ENCODE measurements around the gene SLC35A1.

The SLC35A1 gene

DNA sequence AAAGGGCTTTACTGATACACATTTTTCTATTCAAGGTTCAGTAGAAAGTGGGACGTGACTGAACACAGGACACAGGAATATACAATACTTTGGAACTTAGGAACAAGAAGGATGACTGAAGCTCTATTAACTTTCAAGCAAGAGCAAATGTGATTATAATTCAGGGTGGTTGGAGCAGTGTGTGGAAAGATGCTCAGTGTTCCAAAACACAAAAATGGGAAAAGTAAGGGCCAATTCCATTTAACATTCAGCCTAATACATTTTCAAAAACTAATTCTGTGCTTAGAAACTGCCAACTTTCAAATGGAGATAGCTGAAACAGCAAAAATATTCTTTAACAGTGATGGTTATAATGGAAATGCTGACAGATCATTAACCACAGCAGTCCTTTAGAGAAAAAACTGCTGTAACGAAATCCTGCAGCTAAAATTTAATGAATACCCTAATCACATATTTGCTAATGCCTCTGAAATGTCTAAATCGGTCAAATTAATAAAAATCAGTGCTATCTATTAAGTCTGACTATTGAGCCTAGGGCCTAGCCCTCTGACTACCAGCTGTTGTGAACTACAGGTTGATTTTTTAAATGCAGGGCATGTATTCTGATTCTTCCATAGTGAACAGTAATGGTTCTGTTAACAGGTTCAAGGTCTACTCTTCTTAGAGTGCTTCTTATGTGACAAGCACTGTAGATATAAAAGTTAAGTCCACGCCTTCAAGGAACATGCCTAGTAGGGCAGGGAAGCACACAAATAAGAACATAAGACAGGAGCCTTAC lies 71.1 kb downstream of the SLC35A1 start:
- Histone ChIP-seq H3K4me3 (ENCODE audit: low read length) (no peak overlapping the region), H3K27me3 (ENCODE audit: control insufficient read depth, low read length) (no peaks in the 10 kb centered on the region), H3K9me3 (ENCODE audit: control insufficient read depth, insufficient read depth, low read length) (peaks cover 10% of the 10 kb centered on the region; the same call in 1 of the 2 replicates), H3K27ac (ENCODE audit: low read depth, low read length) (no peak overlapping the region), H3K9me2 (replicated peaks; ENCODE audit: control insufficient read depth, low read length) (no peaks in the 10 kb centered on the region), H3K4me1 (ENCODE audit: control insufficient read depth, low read length) (no peaks in the 10 kb centered on the region), H3K36me3 (ENCODE audit: control insufficient read depth, low read length) (peaks cover 78% of the 10 kb centered on the region), H3K4me2 (ENCODE audit: low read length) (no peak overlapping the region), H3F3A (ENCODE audit: control insufficient read depth, insufficient read depth) (no peaks in the 10 kb centered on the region; the same call in 1 of the 2 replicates), H4K20me1 (ENCODE audit: control insufficient read depth, insufficient read depth, low read depth, low read length) (no peaks in the 10 kb centered on the region), H3K79me2 (ENCODE audit: control insufficient read depth, low read length) (no peaks in the 10 kb centered on the region)
- TF ChIP-seq, protein P1, sequence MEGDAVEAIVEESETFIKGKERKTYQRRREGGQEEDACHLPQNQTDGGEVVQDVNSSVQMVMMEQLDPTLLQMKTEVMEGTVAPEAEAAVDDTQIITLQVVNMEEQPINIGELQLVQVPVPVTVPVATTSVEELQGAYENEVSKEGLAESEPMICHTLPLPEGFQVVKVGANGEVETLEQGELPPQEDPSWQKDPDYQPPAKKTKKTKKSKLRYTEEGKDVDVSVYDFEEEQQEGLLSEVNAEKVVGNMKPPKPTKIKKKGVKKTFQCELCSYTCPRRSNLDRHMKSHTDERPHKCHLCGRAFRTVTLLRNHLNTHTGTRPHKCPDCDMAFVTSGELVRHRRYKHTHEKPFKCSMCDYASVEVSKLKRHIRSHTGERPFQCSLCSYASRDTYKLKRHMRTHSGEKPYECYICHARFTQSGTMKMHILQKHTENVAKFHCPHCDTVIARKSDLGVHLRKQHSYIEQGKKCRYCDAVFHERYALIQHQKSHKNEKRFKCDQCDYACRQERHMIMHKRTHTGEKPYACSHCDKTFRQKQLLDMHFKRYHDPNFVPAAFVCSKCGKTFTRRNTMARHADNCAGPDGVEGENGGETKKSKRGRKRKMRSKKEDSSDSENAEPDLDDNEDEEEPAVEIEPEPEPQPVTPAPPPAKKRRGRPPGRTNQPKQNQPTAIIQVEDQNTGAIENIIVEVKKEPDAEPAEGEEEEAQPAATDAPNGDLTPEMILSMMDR (IDR thresholded peaks at IDR 0.05; ENCODE audit: low read depth, low read length, poor library complexity, severe bottlenecking), result no peak
- no peak for TF ChIP-seq EZH2phosphoT487 (IDR thresholded peaks at IDR 0.05; ENCODE audit: borderline replicate concordance, low read length)

DNA sequence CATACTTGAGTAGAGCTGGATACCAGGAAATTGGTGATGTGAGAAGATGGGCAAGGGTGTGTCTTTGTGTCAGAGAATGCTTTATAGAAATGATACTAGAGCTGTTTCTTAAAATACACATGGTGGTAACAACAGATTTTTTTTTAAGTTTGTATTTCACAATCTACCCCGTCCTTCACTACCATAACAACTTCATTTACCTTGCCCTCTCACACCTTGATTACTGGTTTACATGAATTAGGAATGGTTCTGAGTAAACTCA lies 71.6 kb downstream of the SLC35A1 start:
- TF ChIP-seq, protein P1 (IDR thresholded peaks at IDR 0.05; ENCODE audit: low read depth, low read length, poor library complexity, severe bottlenecking), result no peak
- no peak for TF ChIP-seq EZH2phosphoT487 (IDR thresholded peaks at IDR 0.05; ENCODE audit: borderline replicate concordance, low read length)
- Histone ChIP-seq H3K27me3 (ENCODE audit: control insufficient read depth, low read length) (no peaks in the 10 kb centered on the region), H4K20me1 (ENCODE audit: control insufficient read depth, insufficient read depth, low read depth, low read length) (no peaks in the 10 kb centered on the region), H3K9me3 (ENCODE audit: control insufficient read depth, insufficient read depth, low read length) (peaks cover 8% of the 10 kb centered on the region; the same call in 1 of the 2 replicates), H3F3A (ENCODE audit: control insufficient read depth, insufficient read depth) (no peaks in the 10 kb centered on the region), H3K4me2 (ENCODE audit: low read length) (no peak overlapping the region), H3K36me3 (ENCODE audit: control insufficient read depth, low read length) (peaks cover 75% of the 10 kb centered on the region), H3K4me3 (ENCODE audit: low read length) (no peak overlapping the region), H3K9me2 (replicated peaks; ENCODE audit: control insufficient read depth, low read length) (no peaks in the 10 kb centered on the region), H3K79me2 (ENCODE audit: control insufficient read depth, low read length) (no peaks in the 10 kb centered on the region), H3K27ac (ENCODE audit: low read depth, low read length) (no peak overlapping the region), H3K4me1 (ENCODE audit: control insufficient read depth, low read length) (no peaks in the 10 kb centered on the region)

DNA sequence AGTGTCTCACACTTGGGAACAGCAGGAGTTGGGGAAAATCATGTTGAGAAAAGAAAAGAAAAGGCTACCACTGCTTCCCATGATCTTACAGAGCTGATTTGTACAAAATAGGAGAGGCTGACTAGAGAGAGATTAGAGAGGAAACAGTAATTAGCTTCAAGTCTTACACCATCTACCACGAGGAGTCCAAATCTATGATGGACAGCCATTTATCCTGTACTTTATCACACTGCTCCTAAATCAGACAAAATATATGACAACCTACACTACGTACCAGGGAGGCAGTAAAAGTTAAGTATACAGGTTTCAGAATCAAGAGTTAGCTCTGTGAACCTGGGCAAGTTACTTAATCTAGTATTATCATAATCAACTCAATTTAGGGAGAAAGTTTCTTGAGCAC lies 79.0 kb downstream of the SLC35A1 start:
- no peak overlapping the region for H3K4me2 ChIP-seq (ENCODE audit: low read length)
- peaks cover 66% of the 10 kb centered on the region for H3K36me3 ChIP-seq (ENCODE audit: control insufficient read depth, low read length)
- 0 out of 2 replicates have a peak, but pooled peaks cover 4% of the 10 kb centered on the region for H4K20me1 ChIP-seq (ENCODE audit: control insufficient read depth, insufficient read depth, low read depth, low read length)
- no peaks in the 10 kb centered on the region for H3K9me3 ChIP-seq (ENCODE audit: control insufficient read depth, insufficient read depth, low read length)
- H3K4me1 ChIP-seq (ENCODE audit: control insufficient read depth, low read length), result no peaks in the 10 kb centered on the region
- H3K27me3 ChIP-seq (ENCODE audit: control insufficient read depth, low read length), result no peaks in the 10 kb centered on the region
- TF ChIP-seq, protein P1 (IDR thresholded peaks at IDR 0.05; ENCODE audit: low read depth, low read length, poor library complexity, severe bottlenecking), result no peak
- TF ChIP-seq EZH2phosphoT487 (IDR thresholded peaks at IDR 0.05; ENCODE audit: borderline replicate concordance, low read length), result no peak
- no peak overlapping the region for H3K27ac ChIP-seq (ENCODE audit: low read depth, low read length)
- no peaks in the 10 kb centered on the region for H3K79me2 ChIP-seq (ENCODE audit: control insufficient read depth, low read length)
- no peaks in the 10 kb centered on the region for H3F3A ChIP-seq (ENCODE audit: control insufficient read depth, insufficient read depth)
- no peaks in the 10 kb centered on the region for H3K9me2 ChIP-seq (replicated peaks; ENCODE audit: control insufficient read depth, low read length)
- no peak overlapping the region for H3K4me3 ChIP-seq (ENCODE audit: low read length)
